HT-29 (cell line): ENCODE data around the gene PLA2G4F. TPM values are rescaled to one million over a fixed set of nuclear protein-coding genes. Genes with fewer than 3 reads are reported as not detected.
"Not testable (repeated sequence)": the region's sequence is repeated elsewhere in the genome, so short reads cannot be mapped to it uniquely, and the experiment has no call there.

Experiments
- DNase-seq: peaks from one replicate; pipeline ENCODE4 v3.0.0-alpha.2; 2015; ENCODE audit warnings: low spot score
- small RNA-seq: library from RNA; depleted of rRNA; stranded (forward); fragments of <200 nt; gene quantifications from one replicate; pipeline ENCODE3, GENCODE V24; 2014
- total RNA-seq: library from RNA; depleted of rRNA; stranded (reverse); fragments of >200 nt; shearing (Covaris generic); gene quantifications from 2 replicates; pipeline ENCODE4 v1.2.3, GENCODE V29; 2014; rRNA removed

PLA2G4F gene
- total RNA-seq, 1 experiment from 2014 or later: 11.4 TPM

DNA sequence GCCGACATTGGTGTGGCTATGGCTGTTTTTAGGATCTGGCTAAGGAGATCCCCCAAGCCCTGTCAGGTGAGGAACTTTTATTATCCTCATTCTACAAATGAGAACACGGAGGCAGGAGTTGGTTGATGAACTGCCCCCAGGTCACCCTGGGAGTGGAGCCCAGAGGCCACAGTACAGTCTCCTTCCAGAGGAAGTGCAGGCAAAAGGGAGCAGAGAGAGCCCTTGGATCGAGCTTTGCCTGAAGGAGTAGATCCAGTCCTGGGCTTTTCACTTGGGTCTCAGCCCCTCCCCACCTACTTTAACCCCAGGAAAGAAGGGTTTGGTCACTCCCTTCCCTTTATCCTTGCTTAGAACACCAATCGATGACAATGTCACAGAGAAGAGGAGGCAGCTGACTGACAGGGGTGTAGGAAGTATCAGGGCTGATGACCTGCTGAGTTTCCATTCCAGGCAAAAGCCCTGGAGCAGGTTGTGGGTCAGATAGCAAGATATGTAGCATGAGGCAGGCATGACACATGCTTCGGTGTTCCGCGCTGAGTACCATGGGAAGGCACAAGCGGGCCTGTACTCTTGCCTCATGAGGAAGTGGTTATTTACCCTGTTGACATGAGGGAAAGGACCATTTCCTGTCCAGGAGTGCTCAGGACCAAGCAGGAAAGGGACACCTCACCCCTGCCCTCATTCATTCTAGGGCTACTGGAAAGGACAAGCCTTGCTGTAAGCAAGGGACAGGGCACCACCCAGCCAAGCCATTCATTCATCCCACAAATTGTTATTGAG is 56.2 kb downstream of the PLA2G4F start:
- DNase-seq: peak; percentile 41

GRCh38 chr15:42097018-42097417 is 59.4 kb downstream of the PLA2G4F start:
- no peak for DNase-seq

GRCh38 chr15:42094512-42094963 is 61.9 kb downstream of the PLA2G4F start, which contains the start of gene PLA2G4D:
Gene PLA2G4D, minus strand, starts transcription at chr15:42094562. Its CDS starts 103 bp downstream, at chr15:42094459.
- peak; percentile 65 for DNase-seq

DNA sequence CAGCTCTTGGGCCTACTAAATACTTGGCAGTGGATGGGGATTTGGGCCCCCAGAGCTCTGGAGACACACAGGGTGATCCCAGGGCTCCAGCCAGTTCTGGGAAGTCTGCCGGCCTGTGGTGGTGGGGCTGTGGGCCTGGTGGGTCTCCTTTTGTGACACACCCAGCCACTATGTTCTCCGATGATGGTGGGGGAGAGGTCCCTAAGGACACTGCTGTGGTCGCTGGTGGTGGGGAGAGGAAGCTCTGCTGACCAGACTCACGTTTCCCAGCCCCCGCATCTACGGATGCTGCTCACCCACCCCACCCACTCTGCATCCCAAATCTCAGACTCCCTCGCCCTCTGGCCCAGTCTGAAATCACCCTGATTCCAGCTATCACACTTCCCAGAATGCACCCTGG is 62.5 kb downstream of the PLA2G4F start:
- no peak for DNase-seq

DNA sequence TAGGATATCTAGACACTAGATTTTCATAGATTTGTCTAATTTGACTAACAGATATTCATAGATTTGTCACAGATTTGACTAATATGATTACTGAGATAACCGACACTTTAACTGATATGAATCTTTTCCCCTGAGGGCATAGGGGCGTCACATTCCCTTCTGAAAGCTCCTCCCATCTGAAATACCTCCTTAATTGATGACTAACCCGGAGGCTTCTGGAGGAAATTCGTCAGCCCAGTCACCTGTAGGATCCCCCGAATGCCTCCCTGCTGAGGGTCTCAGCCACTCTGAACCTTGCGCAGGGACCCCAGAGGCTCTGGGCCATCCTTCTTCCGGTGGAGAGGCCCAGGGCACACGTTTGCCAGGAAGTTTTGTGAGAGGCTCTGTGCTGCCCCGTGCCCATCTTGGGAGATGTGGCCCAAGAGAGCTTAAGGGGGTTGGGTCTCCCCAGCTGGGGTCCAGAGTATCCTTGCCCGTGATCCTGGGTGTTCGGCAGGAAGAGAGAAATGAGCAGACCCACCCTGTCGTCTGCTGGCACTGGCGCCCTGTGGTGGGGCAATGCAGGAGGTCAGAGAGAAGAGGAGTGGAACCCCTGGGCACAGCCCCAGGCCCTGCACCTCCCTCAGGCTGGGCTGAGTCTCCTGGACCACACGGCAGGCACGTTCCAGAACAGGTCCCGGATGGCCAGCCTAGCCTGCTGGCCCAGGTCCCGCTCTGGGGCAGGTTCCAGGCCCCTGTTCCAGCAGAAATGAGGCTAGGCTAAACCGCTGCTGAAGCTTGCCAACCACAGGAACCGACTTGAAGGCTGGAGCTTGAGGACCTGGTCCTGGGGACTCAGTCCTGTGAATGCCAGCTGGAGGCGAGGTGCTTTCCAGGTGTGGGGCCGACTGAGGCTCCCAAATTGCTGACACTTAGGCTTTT is 63.8 kb downstream of the PLA2G4F start:
- no peak for DNase-seq

GRCh38 chr15:42091753-42092397 is 64.6 kb downstream of the PLA2G4F start:
- DNase-seq: not testable (repeated sequence)

DNA sequence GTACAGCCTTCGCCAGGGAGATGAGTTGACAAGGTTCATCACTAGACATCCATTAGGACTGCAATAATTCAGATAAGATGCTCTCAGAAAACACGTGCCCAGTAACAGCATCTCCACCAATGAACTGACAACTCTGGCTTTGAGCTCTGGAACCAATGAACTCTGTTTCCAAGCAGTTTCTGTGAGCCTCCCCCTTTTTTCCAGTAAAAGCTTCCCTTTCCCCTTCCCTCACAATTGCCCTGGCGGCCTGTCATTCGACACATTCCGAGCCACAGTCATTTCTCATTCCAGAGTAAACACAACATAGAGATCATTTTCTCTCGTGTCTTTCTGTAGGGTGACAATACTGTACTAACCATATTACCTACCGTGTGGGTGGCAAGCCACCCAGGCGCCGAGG is 65.7 kb downstream of the PLA2G4F start:
- DNase-seq: no peak

- no peak for DNase-seq
Measured at GRCh38 chr15:42090370-42090769, 66.1 kb downstream of the PLA2G4F start.

DNA sequence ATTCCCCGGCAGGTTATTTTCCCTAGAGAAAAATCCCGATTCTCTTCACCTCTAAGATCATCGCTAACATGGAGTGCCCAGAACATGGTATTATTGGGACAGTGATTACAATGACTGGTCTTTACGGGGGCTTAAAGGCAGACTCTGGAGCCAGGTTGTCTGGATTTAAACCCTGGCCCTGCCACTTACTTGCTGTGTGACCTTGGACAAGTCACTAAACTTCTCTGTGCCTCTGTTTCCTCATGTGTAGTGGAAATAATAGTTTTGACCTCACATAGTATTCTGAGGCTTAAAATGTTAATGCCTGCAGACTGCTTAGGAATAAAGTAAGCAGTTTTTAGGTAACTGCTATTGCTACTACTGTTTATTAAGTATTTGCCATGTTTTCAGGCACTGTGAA is 66.5 kb downstream of the PLA2G4F start:
- no peak for DNase-seq

Small RNA genes lying within 50 kb of the gene (small RNA-seq; reads per million reads assigned to genes)
- not detected for gene MIR627

Other genes starting within 250 kb of the PLA2G4F start
- gene EHD4, start 184.1 kb downstream of the PLA2G4F start, total RNA-seq: 54.2 and 60.6 TPM in 2 replicates
- gene PLA2G4E, start 135.6 kb downstream of the PLA2G4F start, total RNA-seq: not detected in 2 replicates
- gene PLA2G4D, start 62.1 kb downstream of the PLA2G4F start, total RNA-seq: 0.03 TPM in 1 of 2 replicates, not detected in the other
- gene VPS39, start 51.7 kb upstream of the PLA2G4F start, total RNA-seq: 25.0 and 25.5 TPM in 2 replicates
- 3.3 and 5.8 TPM in 2 replicates for gene GANC, start 116.6 kb upstream of the PLA2G4F start, total RNA-seq
- 58.2 and 63.8 TPM in 2 replicates for gene TMEM87A, start 116.8 kb upstream of the PLA2G4F start, total RNA-seq
- gene CAPN3, start 202.9 kb upstream of the PLA2G4F start, total RNA-seq: not detected in 2 replicates